Left ventricle myocardium inferior (tissue), 1 donor: Measurements from ENCODE around the gene CABCOCO1. TPM values are rescaled to one million over a fixed set of nuclear protein-coding genes. Genes with fewer than 3 reads are reported as not detected.

Experiments
- DNase-seq: peaks from one replicate; pipeline ENCODE4 v3.0.0-alpha.2; 2020
- H3K27ac ChIP-seq: fragments of 200-600 bp; replicated peaks from 2 replicates; pipeline ENCODE4 v1.8.0; 2021
- H3K27me3 ChIP-seq: fragments of 200-600 bp; 2 replicates; pipeline ENCODE4 v1.8.0; 2021; ENCODE audit warnings: low read depth
- H3K36me3 ChIP-seq: fragments of 200-600 bp; 2 replicates; pipeline ENCODE4 v1.8.0; 2021
- H3K4me1 ChIP-seq: fragments of 200-600 bp; 2 replicates; pipeline ENCODE4 v1.8.0; 2021
- H3K4me3 ChIP-seq: fragments of 200-600 bp; 2 replicates; pipeline ENCODE4 v1.8.0; 2021; ENCODE audit warnings: mild to moderate bottlenecking, moderate library complexity
- H3K9me3 ChIP-seq: fragments of 200-600 bp; replicated peaks from 2 replicates; pipeline ENCODE4 v1.8.0; 2021
- intact Hi-C: fragments of 100-400 bp; cut with micrococcal nuclease; formaldehyde crosslinking; loops from one replicate; pipeline ENCODE4 v1.11.0; 2022
- total RNA-seq: library from RNA; stranded (reverse); fragmentation: NEBNext Ultra II Directional; extraction: Animal tissue kit (Norgen Biotek cat#: 25700); gene quantifications from one replicate; pipeline ENCODE4 v1.2.1, GENCODE V29; 2021
- TF ChIP-seq, protein P1 (sequence below): fragments of 200-600 bp; IDR thresholded peaks from 2 replicates; pipeline ENCODE4 v1.8.0; 2021; ENCODE audit warnings: antibody characterized with exemption, mild to moderate bottlenecking, borderline replicate concordance
- donor health status: DM: no; HTN: yes; CAD: no; lungs with severe emphysema.

CABCOCO1 gene
- total RNA-seq, 1 donor from 2014 or later = not detected

DNA sequence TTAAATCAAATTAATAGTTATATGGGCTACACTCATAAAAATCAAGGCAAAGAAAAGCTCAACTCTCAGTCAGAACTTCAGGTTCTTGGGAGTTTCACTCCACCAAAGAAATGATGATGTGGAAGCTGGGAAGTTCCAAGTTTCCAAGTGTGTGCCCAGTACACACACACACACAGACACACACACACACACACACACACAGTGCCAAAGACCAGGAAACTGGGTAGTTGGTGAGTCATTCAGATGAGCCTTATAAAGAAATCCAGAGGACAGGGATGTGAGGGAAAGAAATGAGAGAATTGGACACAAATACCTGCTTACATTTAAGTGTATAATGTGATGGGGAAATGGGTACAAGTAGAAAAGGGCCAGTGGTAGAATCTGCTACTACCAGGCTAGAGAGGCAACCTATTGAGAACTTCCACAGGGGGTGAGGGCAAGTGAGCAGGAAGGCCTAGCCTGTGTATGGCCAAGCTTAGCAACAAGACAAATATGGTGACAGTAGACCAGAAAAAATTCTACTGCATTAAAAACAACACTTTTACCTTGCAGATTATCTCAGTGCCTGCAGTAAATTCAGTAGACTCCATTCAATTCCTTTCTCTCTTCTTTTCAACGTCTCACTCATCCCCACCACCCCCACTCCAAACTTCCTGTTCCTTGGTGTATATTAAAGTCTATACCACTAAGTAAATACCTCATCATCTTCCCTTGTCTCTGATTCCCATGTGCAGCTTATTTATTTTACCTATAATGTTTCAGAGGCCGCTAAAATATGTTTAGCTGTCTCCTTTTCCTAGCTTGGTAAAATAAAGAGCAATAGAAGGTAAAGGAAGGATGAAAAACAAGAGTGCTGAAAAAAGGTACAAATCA, 95.0 kb downstream of the CABCOCO1 start:
- Histone ChIP-seq H3K4me1 (no peaks in the 10 kb centered on the region), H3K4me3 (no peak overlapping the region), H3K27me3 (no peaks in the 10 kb centered on the region), H3K9me3 (no peaks in the 10 kb centered on the region), H3K36me3 (no peaks in the 10 kb centered on the region), H3K27ac (no peak overlapping the region)
- DNase-seq = no peak
- TF ChIP-seq, protein P1, sequence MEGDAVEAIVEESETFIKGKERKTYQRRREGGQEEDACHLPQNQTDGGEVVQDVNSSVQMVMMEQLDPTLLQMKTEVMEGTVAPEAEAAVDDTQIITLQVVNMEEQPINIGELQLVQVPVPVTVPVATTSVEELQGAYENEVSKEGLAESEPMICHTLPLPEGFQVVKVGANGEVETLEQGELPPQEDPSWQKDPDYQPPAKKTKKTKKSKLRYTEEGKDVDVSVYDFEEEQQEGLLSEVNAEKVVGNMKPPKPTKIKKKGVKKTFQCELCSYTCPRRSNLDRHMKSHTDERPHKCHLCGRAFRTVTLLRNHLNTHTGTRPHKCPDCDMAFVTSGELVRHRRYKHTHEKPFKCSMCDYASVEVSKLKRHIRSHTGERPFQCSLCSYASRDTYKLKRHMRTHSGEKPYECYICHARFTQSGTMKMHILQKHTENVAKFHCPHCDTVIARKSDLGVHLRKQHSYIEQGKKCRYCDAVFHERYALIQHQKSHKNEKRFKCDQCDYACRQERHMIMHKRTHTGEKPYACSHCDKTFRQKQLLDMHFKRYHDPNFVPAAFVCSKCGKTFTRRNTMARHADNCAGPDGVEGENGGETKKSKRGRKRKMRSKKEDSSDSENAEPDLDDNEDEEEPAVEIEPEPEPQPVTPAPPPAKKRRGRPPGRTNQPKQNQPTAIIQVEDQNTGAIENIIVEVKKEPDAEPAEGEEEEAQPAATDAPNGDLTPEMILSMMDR = no peak
- intact Hi-C loops = no loop called here

DNA sequence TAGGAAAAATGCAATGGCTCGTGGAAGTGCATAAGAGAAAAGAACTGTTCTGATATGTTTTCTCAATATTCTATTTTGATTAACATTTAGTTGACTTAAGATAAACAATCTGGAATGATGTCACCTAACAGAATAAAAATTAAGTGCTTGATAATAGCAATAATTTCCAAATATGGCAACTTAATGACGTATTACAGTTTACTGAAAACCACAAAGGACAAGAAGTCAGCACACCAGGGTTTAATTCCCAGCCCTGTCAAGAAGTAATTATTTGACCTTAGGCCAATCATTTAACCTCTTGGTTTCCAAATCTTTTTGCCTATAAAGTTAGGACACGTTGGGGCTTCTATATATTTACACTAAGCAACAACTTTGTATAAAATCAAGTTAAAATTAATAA, 95.7 kb downstream of the CABCOCO1 start:
- Histone ChIP-seq H3K4me3 (no peak overlapping the region), H3K9me3 (no peaks in the 10 kb centered on the region), H3K27me3 (no peaks in the 10 kb centered on the region), H3K4me1 (no peaks in the 10 kb centered on the region), H3K27ac (no peak overlapping the region), H3K36me3 (no peaks in the 10 kb centered on the region)
- TF ChIP-seq, protein P1 = no peak
- intact Hi-C loops = no loop called here
- no peak for DNase-seq

DNA sequence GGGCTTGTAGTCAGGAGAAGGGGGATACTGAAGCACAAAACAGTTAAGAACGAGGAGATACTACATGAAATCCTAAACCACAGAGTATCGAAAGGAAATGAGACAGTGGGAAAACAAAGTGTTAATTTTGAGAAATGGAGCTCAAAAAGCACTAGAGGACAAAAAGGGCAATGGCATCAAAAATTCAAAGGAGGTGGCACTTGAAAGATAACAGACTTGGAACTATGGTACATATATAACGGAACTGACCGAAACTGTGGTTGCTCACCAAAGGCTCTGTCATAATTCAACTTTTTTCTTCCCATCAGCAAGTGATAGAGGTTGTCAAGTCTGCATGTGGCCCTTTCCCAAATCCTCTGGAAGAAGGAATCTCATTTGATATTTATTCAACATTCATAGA, 97.0 kb downstream of the CABCOCO1 start:
- TF ChIP-seq, protein P1 = no peak
- intact Hi-C loops = no loop called here
- DNase-seq = no peak
- H3K4me1 ChIP-seq = no peaks in the 10 kb centered on the region
- no peak overlapping the region for H3K27ac ChIP-seq
- no peaks in the 10 kb centered on the region for H3K36me3 ChIP-seq
- no peaks in the 10 kb centered on the region for H3K9me3 ChIP-seq
- H3K4me3 ChIP-seq = no peak overlapping the region
- H3K27me3 ChIP-seq = no peaks in the 10 kb centered on the region

DNA sequence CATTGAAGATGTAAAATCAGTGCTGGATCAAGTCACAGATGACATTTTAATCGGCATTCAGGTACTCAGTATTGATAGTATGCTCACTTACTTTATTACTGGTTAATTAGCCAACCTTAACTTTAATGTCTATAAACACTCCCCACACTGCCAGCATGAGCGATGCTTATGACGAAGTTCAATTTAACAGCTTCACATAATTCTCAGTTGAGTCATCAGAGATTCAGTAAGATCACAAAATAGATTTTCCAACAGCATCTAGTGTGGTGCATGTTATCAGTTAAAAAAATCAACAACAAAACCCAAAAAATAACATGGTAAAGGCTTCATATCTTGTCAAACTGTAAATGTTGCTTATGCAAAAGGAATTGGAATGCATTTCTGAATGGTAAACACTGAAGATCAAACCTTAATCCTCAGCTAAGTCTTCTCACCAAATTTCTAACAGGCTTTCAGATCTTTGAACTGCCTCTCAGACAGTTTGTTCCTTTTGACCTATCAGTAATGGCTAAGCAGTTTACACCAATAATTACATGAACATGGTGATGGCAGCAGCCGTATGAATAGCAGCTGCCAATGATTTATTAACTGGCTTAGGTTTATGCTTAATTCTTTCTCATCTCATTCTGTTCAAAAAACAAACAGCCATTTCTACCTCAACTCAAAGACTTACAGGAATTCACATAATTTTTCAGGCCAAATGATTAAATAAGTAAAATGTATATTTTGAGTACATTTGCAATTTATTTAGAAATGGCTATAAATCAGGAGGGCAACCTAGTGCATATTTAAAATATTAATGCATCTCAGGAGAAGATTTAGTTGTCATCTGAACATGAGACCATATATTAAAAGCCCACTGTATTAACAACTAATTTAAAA, 98.5 kb downstream of the CABCOCO1 start:
- DNase-seq = no peak
- Histone ChIP-seq H3K27ac (no peak overlapping the region), H3K36me3 (no peaks in the 10 kb centered on the region), H3K4me1 (no peaks in the 10 kb centered on the region), H3K9me3 (no peaks in the 10 kb centered on the region), H3K27me3 (no peaks in the 10 kb centered on the region), H3K4me3 (no peak overlapping the region)
- intact Hi-C loops = no loop called here
- TF ChIP-seq, protein P1 = no peak

DNA sequence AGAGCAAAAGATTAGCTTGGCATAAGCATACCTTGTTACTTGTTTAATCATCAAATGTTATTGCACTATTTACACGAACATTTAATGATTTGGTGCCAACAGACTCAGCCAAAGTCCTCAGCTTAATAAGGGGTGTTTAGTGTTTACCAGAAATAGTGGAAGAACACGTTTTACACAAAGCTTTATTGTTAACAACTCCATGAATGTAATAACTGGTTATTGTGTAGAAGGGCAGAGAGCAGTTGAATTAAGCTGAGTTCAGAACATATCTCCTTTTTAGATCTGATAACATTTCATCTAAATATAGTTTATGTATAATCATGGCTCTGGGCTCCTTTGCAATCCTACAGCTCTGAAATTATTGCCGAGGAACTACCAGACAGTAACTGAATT, 99.1 kb downstream of the CABCOCO1 start:
- intact Hi-C loops = no loop called here
- no peak overlapping the region for H3K27ac ChIP-seq
- H3K4me3 ChIP-seq = no peak overlapping the region

More for the DNA sequence above, 99.1 kb downstream of the CABCOCO1 start:
- no peaks in the 10 kb centered on the region for H3K36me3 ChIP-seq
- TF ChIP-seq, protein P1 = no peak
- DNase-seq = no peak
- no peaks in the 10 kb centered on the region for H3K9me3 ChIP-seq
- no peaks in the 10 kb centered on the region for H3K27me3 ChIP-seq
- H3K4me1 ChIP-seq = no peaks in the 10 kb centered on the region
